WERI-Rb-1 (cell line): Measurements from ENCODE around the gene SPATA6.

Experiments used
- DNase-seq: peaks from one replicate; pipeline ENCODE4 v3.0.0-alpha.2; 2020
- H3K27ac ChIP-seq: fragments of 250-450 bp; sonication (Bioruptor Pico); 2 replicates; pipeline ENCODE4 v1.5.1; 2020; ENCODE audit warnings: mild to moderate bottlenecking, moderate library complexity
- H3K27me3 ChIP-seq: fragments of 250-450 bp; sonication (Bioruptor Pico); 2 replicates; pipeline ENCODE4 v1.5.1; 2021; ENCODE audit warnings: mild to moderate bottlenecking, low read depth, moderate library complexity; ENCODE audit not compliant: insufficient read depth, severe bottlenecking
- H3K36me3 ChIP-seq: fragments of 250-450 bp; sonication (Bioruptor Pico); 2 replicates; pipeline ENCODE4 v1.5.1; 2020; ENCODE audit warnings: mild to moderate bottlenecking, moderate library complexity
- H3K4me3 ChIP-seq: 2 replicates; pipeline ENCODE4 v1.5.1; 2011; ENCODE audit warnings: low read depth, mild to moderate bottlenecking, control low read depth, low read length
- H3K9me3 ChIP-seq: fragments of 250-450 bp; sonication (Bioruptor Pico); 2 replicates; pipeline ENCODE4 v1.5.1; 2021; ENCODE audit warnings: mild to moderate bottlenecking, moderate library complexity; ENCODE audit not compliant: severe bottlenecking
- TF ChIP-seq, protein P1 (sequence below): IDR thresholded peaks from 2 replicates; pipeline ENCODE4 v1.5.1; 2011; ENCODE audit warnings: low read depth, mild to moderate bottlenecking, control low read depth, inconsistent platforms, low read length

SPATA6 gene

DNA sequence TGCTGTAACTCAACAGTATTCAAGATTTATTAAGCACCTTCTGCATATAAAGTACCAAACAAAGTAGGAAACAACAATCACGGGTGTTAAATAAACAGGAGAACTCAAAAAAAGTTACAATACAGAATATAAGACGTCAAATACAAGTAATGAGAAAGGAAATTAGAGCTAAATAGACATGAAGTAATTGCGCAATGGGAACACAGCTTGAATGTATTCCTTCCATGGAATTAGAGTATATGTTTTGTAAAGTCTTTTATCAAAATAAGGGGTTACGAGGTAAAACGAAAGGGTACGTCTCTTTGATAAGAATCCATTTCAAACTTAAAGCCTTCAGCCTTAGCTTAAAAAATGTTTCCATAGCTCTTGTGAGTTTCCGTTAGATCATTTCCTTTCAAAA, 109.1 kb downstream of the SPATA6 start:
- H3K9me3 ChIP-seq, result no peaks in the 10 kb centered on the region
- no peak for DNase-seq
- TF ChIP-seq, protein P1, sequence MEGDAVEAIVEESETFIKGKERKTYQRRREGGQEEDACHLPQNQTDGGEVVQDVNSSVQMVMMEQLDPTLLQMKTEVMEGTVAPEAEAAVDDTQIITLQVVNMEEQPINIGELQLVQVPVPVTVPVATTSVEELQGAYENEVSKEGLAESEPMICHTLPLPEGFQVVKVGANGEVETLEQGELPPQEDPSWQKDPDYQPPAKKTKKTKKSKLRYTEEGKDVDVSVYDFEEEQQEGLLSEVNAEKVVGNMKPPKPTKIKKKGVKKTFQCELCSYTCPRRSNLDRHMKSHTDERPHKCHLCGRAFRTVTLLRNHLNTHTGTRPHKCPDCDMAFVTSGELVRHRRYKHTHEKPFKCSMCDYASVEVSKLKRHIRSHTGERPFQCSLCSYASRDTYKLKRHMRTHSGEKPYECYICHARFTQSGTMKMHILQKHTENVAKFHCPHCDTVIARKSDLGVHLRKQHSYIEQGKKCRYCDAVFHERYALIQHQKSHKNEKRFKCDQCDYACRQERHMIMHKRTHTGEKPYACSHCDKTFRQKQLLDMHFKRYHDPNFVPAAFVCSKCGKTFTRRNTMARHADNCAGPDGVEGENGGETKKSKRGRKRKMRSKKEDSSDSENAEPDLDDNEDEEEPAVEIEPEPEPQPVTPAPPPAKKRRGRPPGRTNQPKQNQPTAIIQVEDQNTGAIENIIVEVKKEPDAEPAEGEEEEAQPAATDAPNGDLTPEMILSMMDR, result no peak
- H3K27ac ChIP-seq, result no peak overlapping the region
- H3K27me3 ChIP-seq, result no peaks in the 10 kb centered on the region
- H3K36me3 ChIP-seq, result no peaks in the 10 kb centered on the region
- H3K4me3 ChIP-seq, result no peak overlapping the region

DNA sequence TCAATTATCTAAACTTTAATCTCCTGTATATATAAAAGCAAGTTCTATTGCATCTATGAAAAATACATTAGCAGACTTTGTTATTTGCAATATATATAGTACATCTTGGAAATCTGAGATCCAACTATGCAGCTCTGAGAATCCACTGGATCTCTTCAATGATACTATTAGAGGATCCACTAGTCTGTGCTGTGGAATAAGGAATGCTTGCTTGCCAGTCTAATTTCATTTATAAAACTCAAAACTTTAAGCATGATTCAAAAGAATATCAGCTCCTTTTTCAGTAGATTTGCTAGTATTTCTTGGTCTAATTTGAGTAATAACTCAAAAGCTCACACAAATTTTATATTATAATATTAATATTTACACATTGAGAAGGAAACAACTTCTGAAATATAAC, 115.1 kb downstream of the SPATA6 start:
- Histone ChIP-seq H3K9me3 (no peaks in the 10 kb centered on the region), H3K27me3 (no peaks in the 10 kb centered on the region), H3K27ac (no peak overlapping the region), H3K4me3 (no peak overlapping the region), H3K36me3 (no peaks in the 10 kb centered on the region)
- TF ChIP-seq, protein P1, result no peak
- DNase-seq, result no peak

DNA sequence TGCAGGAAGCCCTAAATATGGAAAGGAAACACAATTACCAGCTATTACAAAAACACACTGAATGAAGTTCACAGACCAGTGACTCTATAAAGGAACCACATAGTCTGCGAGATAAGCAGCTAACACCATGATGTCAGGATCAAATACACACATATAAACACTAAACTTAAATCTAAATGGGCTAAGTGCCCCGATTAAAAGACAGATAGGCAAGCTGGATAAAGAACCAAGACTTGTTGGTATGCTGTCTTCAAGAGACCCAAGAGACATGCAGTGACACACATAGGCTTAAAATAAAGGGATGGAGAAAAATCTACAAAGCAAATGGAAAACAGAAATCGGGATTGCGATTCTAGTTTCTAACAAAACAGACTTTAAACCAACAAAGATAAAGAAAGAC, 127.6 kb downstream of the SPATA6 start:
- no peaks in the 10 kb centered on the region for H3K27me3 ChIP-seq
- H3K4me3 ChIP-seq, result no peak overlapping the region
- H3K9me3 ChIP-seq, result no peaks in the 10 kb centered on the region
- H3K36me3 ChIP-seq, result no peaks in the 10 kb centered on the region
- no peak overlapping the region for H3K27ac ChIP-seq
- DNase-seq, result no peak
- TF ChIP-seq, protein P1, result no peak

DNA sequence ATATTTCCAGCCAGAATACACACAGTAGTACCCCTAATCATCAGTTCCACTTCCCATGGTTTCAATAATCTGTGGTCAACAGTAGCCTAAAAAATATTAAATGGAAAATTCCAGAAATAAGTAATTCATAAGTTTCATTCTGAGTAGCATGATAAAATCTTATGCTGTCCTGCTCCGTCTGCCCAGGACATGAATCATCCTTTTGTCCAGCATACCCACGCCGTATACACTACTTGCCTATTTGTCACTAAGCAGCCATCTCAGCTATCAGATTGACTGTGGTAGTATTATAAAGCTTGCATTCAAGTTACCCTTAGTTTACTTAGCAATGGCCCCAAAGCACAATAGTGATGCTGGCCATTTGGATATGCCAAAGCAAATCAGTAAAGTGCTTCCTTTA, 130.8 kb downstream of the SPATA6 start:
- DNase-seq, result no peak
- Histone ChIP-seq H3K4me3 (no peak overlapping the region), H3K36me3 (no peaks in the 10 kb centered on the region), H3K27me3 (no peaks in the 10 kb centered on the region), H3K27ac (no peak overlapping the region), H3K9me3 (no peaks in the 10 kb centered on the region)
- TF ChIP-seq, protein P1, result no peak

DNA sequence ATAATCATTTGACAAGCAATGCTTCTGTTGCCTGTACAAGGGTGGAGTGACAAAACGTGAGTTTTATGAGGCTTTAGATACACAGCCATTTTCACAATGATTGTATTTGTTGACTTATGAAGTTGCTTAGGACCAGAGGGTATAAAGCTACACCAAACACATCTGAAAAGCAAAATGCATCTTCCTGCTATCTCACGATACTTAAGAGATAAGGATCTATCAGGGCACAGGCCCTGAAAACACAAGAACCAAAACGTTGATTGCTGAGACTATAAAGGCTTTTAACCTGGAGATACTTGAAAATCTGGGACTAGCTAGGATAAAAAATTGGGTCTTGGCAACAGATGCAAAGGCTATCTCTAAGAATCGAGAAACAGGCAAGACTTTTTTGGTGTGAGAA, 133.7 kb downstream of the SPATA6 start:
- no peak overlapping the region for H3K27ac ChIP-seq
- DNase-seq, result no peak

DNA sequence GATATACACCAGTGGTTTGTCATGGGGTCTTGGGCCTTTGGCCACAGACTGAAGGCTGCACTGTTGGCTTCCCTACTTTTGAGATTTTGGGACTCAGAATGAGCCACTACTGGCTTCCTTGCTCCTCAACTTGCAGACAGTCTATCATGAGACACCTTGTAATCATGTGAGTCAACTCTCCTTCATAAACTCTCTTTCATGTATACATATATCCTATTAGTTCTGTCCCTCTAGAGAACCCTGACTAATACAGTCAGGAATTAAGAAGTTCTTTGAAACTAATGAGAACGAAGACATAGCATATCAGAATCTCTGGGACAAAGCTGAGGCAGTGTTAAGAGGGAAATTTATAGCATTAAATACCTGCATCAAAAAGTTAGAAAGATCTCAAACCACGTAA, 138.7 kb downstream of the SPATA6 start:
- Histone ChIP-seq H3K36me3 (no peaks in the 10 kb centered on the region), H3K9me3 (no peaks in the 10 kb centered on the region), H3K27me3 (no peaks in the 10 kb centered on the region), H3K4me3 (no peak overlapping the region), H3K27ac (no peak overlapping the region)
- TF ChIP-seq, protein P1, result no peak
- no peak for DNase-seq

More for the DNA sequence above, 133.7 kb downstream of the SPATA6 start:
- TF ChIP-seq, protein P1, result no peak
- no peaks in the 10 kb centered on the region for H3K36me3 ChIP-seq
- H3K9me3 ChIP-seq, result no peaks in the 10 kb centered on the region
- no peaks in the 10 kb centered on the region for H3K27me3 ChIP-seq
- no peak overlapping the region for H3K4me3 ChIP-seq
